ENCODE data around the gene RNF144A. TPM values are rescaled to one million over a fixed set of nuclear protein-coding genes. Genes with fewer than 3 reads are reported as not detected.

Gene RNF144A
- total and polyA plus RNA-seq, 2 donors, result 4.0 to 8.9 TPM

- Histone ChIP-seq H3K36me3 (ENCODE audit: control insufficient read depth in 2 of 2, insufficient read depth in 2 of 2, low read length in 1 of 2) (peaks cover 18 to 39% of the 10 kb centered on the region in 2 donors), H3K27me3 (ENCODE audit: control insufficient read depth in 2 of 2, insufficient read depth in 1 of 2, low read length in 1 of 2) (no peaks in the 10 kb centered on the region), H3K27ac (ENCODE audit: low read depth in 1 of 2, low read length in 1 of 2) (no peak overlapping the region), H3K4me1 (ENCODE audit: control insufficient read depth in 2 of 2, insufficient read depth in 2 of 2, low read length in 2 of 2) (no peaks in the 10 kb centered on the region), H3K9me3 (ENCODE audit: control insufficient read depth in 2 of 2, insufficient read depth in 1 of 2, low read length in 1 of 2) (no peaks in the 10 kb centered on the region), H3K4me3 (ENCODE audit: low read length in 2 of 2) (no peak overlapping the region)
- no peak for DNase-seq (ENCODE audit: low read depth in 6 of 9, low spot score in 9 of 9)
- 95% methylated on average over 13 of the region's 13 CpGs for WGBS
Measured at GRCh38 chr2:7029291-7030059, 112.3 kb downstream of the RNF144A start.

- H3K27ac ChIP-seq (ENCODE audit: low read depth in 1 of 2, low read length in 1 of 2), result no peak overlapping the region
- H3K9me3 ChIP-seq (ENCODE audit: control insufficient read depth in 2 of 2, insufficient read depth in 1 of 2, low read length in 1 of 2), result no peaks in the 10 kb centered on the region
- 98% methylated on average over 11 of the region's 11 CpGs for WGBS
- no peak overlapping the region for H3K4me3 ChIP-seq (ENCODE audit: low read length in 2 of 2)
- peaks cover 18 to 32% of the 10 kb centered on the region in 2 donors for H3K36me3 ChIP-seq (ENCODE audit: control insufficient read depth in 2 of 2, insufficient read depth in 2 of 2, low read length in 1 of 2)
- no peaks in the 10 kb centered on the region for H3K4me1 ChIP-seq (ENCODE audit: control insufficient read depth in 2 of 2, insufficient read depth in 2 of 2, low read length in 2 of 2)
- H3K27me3 ChIP-seq (ENCODE audit: control insufficient read depth in 2 of 2, insufficient read depth in 1 of 2, low read length in 1 of 2), result no peaks in the 10 kb centered on the region
- no peak for DNase-seq (ENCODE audit: low read depth in 6 of 9, low spot score in 9 of 9)
Measured at GRCh38 chr2:7030810-7031209, 113.6 kb downstream of the RNF144A start.

- no peak overlapping the region for H3K4me3 ChIP-seq (ENCODE audit: low read length in 2 of 2)
- H3K9me3 ChIP-seq (ENCODE audit: control insufficient read depth in 2 of 2, insufficient read depth in 1 of 2, low read length in 1 of 2), result no peaks in the 10 kb centered on the region
- peaks cover 22 to 32% of the 10 kb centered on the region in 2 donors for H3K36me3 ChIP-seq (ENCODE audit: control insufficient read depth in 2 of 2, insufficient read depth in 2 of 2, low read length in 1 of 2)
- peak in 2 of 9 donors; percentile 14 to 33 for DNase-seq (ENCODE audit: low read depth in 6 of 9, low spot score in 9 of 9)
- H3K27me3 ChIP-seq (ENCODE audit: control insufficient read depth in 2 of 2, insufficient read depth in 1 of 2, low read length in 1 of 2), result no peaks in the 10 kb centered on the region
- no peaks in the 10 kb centered on the region for H3K4me1 ChIP-seq (ENCODE audit: control insufficient read depth in 2 of 2, insufficient read depth in 2 of 2, low read length in 2 of 2)
- WGBS, result 82% methylated on average over 25 of the region's 25 CpGs
- H3K27ac ChIP-seq (ENCODE audit: low read depth in 1 of 2, low read length in 1 of 2), result no peak overlapping the region
Measured at GRCh38 chr2:7031547-7032245, 114.5 kb downstream of the RNF144A start.

GRCh38 chr2:7032371-7032770 lies 115.2 kb downstream of the RNF144A start:
- Histone ChIP-seq H3K36me3 (ENCODE audit: control insufficient read depth in 2 of 2, insufficient read depth in 2 of 2, low read length in 1 of 2) (peaks cover 20 to 25% of the 10 kb centered on the region in 2 donors), H3K4me1 (ENCODE audit: control insufficient read depth in 2 of 2, insufficient read depth in 2 of 2, low read length in 2 of 2) (no peaks in the 10 kb centered on the region), H3K27ac (ENCODE audit: low read depth in 1 of 2, low read length in 1 of 2) (no peak overlapping the region)

GRCh38 chr2:7033136-7033960 lies 116.1 kb downstream of the RNF144A start:
- Histone ChIP-seq H3K27ac (ENCODE audit: low read depth in 1 of 2, low read length in 1 of 2) (no peak overlapping the region), H3K4me1 (ENCODE audit: control insufficient read depth in 2 of 2, insufficient read depth in 2 of 2, low read length in 2 of 2) (no peaks in the 10 kb centered on the region), H3K27me3 (ENCODE audit: control insufficient read depth in 2 of 2, insufficient read depth in 1 of 2, low read length in 1 of 2) (no peaks in the 10 kb centered on the region), H3K9me3 (ENCODE audit: control insufficient read depth in 2 of 2, insufficient read depth in 1 of 2, low read length in 1 of 2) (no peaks in the 10 kb centered on the region), H3K36me3 (ENCODE audit: control insufficient read depth in 2 of 2, insufficient read depth in 2 of 2, low read length in 1 of 2) (peaks cover 20 to 24% of the 10 kb centered on the region in 2 donors), H3K4me3 (ENCODE audit: low read length in 2 of 2) (no peak overlapping the region)
- 97% methylated on average over 20 of the region's 20 CpGs for WGBS
- no peak for DNase-seq (ENCODE audit: low read depth in 6 of 9, low spot score in 9 of 9)

More at GRCh38 chr2:7032371-7032770, 115.2 kb downstream of the RNF144A start:
- WGBS, result 98% methylated on average over 16 of the region's 16 CpGs
- DNase-seq (ENCODE audit: low read depth in 6 of 9, low spot score in 9 of 9), result no peak
- H3K9me3 ChIP-seq (ENCODE audit: control insufficient read depth in 2 of 2, insufficient read depth in 1 of 2, low read length in 1 of 2), result no peaks in the 10 kb centered on the region
- no peak overlapping the region for H3K4me3 ChIP-seq (ENCODE audit: low read length in 2 of 2)
- H3K27me3 ChIP-seq (ENCODE audit: control insufficient read depth in 2 of 2, insufficient read depth in 1 of 2, low read length in 1 of 2), result no peaks in the 10 kb centered on the region

- 75% methylated on average over 14 of the region's 14 CpGs for WGBS
- Histone ChIP-seq H3K36me3 (ENCODE audit: control insufficient read depth in 2 of 2, insufficient read depth in 2 of 2, low read length in 1 of 2) (peaks cover 16 to 20% of the 10 kb centered on the region in 2 donors), H3K9me3 (ENCODE audit: control insufficient read depth in 2 of 2, insufficient read depth in 1 of 2, low read length in 1 of 2) (no peaks in the 10 kb centered on the region), H3K27me3 (ENCODE audit: control insufficient read depth in 2 of 2, insufficient read depth in 1 of 2, low read length in 1 of 2) (no peaks in the 10 kb centered on the region), H3K4me1 (ENCODE audit: control insufficient read depth in 2 of 2, insufficient read depth in 2 of 2, low read length in 2 of 2) (no peaks in the 10 kb centered on the region), H3K4me3 (ENCODE audit: low read length in 2 of 2) (no peak overlapping the region), H3K27ac (ENCODE audit: low read depth in 1 of 2, low read length in 1 of 2) (no peak overlapping the region)
- DNase-seq (ENCODE audit: low read depth in 6 of 9, low spot score in 9 of 9), result no peak
Measured at GRCh38 chr2:7034303-7034702, 117.1 kb downstream of the RNF144A start.

GRCh38 chr2:7035884-7036283 lies 118.7 kb downstream of the RNF144A start:
- no peaks in the 10 kb centered on the region for H3K27me3 ChIP-seq (ENCODE audit: control insufficient read depth in 2 of 2, insufficient read depth in 1 of 2, low read length in 1 of 2)
- H3K27ac ChIP-seq (ENCODE audit: low read depth in 1 of 2, low read length in 1 of 2), result no peak overlapping the region
- 97% methylated on average over 13 of the region's 13 CpGs for WGBS
- H3K4me3 ChIP-seq (ENCODE audit: low read length in 2 of 2), result no peak overlapping the region
- no peak for DNase-seq (ENCODE audit: low read depth in 6 of 9, low spot score in 9 of 9)
- peaks cover 17 to 21% of the 10 kb centered on the region in 2 donors for H3K36me3 ChIP-seq (ENCODE audit: control insufficient read depth in 2 of 2, insufficient read depth in 2 of 2, low read length in 1 of 2)
- no peaks in the 10 kb centered on the region for H3K4me1 ChIP-seq (ENCODE audit: control insufficient read depth in 2 of 2, insufficient read depth in 2 of 2, low read length in 2 of 2)
- no peaks in the 10 kb centered on the region for H3K9me3 ChIP-seq (ENCODE audit: control insufficient read depth in 2 of 2, insufficient read depth in 1 of 2, low read length in 1 of 2)

GRCh38 chr2:7037340-7038333 lies 120.4 kb downstream of the RNF144A start:
- H3K27me3 ChIP-seq (ENCODE audit: control insufficient read depth in 2 of 2, insufficient read depth in 1 of 2, low read length in 1 of 2), result no peaks in the 10 kb centered on the region
- DNase-seq (ENCODE audit: low read depth in 6 of 9, low spot score in 9 of 9), result peak in 6 of 9 donors; percentile 33 to 74 (median 52)
- no peak overlapping the region for H3K27ac ChIP-seq (ENCODE audit: low read depth in 1 of 2, low read length in 1 of 2)
- H3K4me1 ChIP-seq (ENCODE audit: control insufficient read depth in 2 of 2, insufficient read depth in 2 of 2, low read length in 2 of 2), result no peaks in the 10 kb centered on the region
- WGBS, result 71% methylated on average over 18 of the region's 18 CpGs
- H3K9me3 ChIP-seq (ENCODE audit: control insufficient read depth in 2 of 2, insufficient read depth in 1 of 2, low read length in 1 of 2), result no peaks in the 10 kb centered on the region
- H3K36me3 ChIP-seq (ENCODE audit: control insufficient read depth in 2 of 2, insufficient read depth in 2 of 2, low read length in 1 of 2), result peaks cover 10 to 16% of the 10 kb centered on the region in 2 donors
- no peak overlapping the region for H3K4me3 ChIP-seq (ENCODE audit: low read length in 2 of 2)

Measured in thymus (tissue), 11 donors.